Activated CD4-positive, alpha-beta T cell treated with anti-CD3 and anti-CD28 coated beads for 4 hours (primary cell): ENCODE measurements around the gene OSBPL9.

Source experiments
- DNase-seq, 2 donors: peaks; one replicate each; pipeline ENCODE4 v3.0.0-alpha.2; 2020

OSBPL9 gene, protein sequence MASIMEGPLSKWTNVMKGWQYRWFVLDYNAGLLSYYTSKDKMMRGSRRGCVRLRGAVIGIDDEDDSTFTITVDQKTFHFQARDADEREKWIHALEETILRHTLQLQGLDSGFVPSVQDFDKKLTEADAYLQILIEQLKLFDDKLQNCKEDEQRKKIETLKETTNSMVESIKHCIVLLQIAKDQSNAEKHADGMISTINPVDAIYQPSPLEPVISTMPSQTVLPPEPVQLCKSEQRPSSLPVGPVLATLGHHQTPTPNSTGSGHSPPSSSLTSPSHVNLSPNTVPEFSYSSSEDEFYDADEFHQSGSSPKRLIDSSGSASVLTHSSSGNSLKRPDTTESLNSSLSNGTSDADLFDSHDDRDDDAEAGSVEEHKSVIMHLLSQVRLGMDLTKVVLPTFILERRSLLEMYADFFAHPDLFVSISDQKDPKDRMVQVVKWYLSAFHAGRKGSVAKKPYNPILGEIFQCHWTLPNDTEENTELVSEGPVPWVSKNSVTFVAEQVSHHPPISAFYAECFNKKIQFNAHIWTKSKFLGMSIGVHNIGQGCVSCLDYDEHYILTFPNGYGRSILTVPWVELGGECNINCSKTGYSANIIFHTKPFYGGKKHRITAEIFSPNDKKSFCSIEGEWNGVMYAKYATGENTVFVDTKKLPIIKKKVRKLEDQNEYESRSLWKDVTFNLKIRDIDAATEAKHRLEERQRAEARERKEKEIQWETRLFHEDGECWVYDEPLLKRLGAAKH

DNA sequence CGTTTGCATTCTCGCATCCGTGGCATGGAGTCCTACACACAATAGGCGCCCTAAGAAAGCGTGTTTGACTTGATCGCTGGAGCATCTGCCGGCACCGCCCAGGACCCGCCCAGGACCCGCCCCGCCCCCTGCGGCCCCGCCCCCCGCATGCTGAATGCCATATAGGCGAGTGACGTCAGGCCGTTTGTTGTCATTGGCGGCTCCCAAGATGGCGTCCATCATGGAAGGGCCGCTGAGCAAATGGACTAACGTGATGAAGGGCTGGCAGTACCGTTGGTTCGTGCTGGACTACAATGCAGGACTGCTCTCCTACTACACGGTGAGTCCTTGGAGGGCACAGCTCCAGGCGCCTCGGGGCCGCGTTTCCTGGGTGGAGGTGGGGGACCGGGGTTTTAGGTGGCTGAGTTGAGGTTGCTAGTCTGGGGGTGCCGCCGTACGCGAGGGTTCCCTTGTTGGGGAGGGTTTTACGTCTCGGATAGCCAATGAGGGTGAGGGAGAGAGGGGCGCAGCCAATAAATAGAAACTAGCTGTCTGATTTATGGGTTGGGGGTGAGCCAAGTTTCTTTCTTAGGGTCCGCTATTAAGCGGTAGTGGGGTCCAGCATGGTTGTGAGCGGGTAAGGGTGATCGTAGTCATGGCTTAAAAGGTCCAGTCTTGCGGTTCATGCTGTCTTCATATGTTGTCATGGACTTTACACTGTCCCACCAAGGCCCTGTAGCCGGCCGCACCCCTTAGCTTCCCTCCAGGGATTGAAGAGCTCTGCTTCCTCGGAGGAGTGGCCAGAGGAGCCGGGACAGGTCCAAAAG is at the start of gene OSBPL9:
TSS of gene OSBPL9 (plus strand) at position 190 of the 806 bp plus-strand sequence. CDS start at position 209, 19 bp downstream.
- DNase-seq = peak; percentile 89 to 90

GRCh38 chr1:51567653-51568052 is 49.2 kb upstream of the OSBPL9 start:
- no peak for DNase-seq

DNA sequence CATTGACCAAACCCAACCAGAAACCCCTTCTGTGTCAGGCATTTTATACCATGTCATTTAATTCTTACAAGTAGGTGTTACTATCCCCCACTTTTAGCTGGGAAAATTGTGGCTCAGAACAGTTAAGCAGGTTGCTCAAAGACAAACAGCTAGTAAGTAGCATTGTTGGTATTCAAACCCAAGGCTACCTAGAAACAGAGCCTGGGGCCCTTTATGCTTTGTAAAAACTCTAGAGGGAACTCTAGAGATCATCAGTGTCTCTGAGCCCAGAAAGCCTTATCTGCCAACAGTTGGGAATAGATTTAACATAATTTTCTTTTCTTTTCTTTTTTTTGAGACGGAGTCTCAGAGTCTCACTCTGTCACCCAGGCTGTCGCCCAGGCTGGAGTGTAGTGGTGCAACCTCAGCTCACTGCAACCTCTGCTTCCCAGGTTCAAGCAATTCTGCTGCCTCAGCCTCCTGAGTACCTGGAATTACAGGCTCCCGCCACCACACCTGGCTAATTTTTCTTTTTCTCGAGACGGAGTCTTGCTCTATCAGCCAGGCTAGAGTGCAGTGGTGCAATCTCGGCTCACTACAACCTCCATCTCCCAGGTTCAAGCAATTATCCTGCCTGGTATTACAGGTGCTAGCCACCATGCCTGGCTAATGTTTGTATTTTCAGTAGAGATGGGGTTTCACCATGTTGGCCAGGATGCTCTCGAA is 48.5 kb upstream of the OSBPL9 start:
- DNase-seq = no peak

- DNase-seq = peak; percentile 50 to 55
Observed at GRCh38 chr1:51569284-51570062, 47.4 kb upstream of the OSBPL9 start.

- DNase-seq = no peak
Observed at GRCh38 chr1:51570063-51570710, 46.7 kb upstream of the OSBPL9 start.

GRCh38 chr1:51572365-51572764 is 44.5 kb upstream of the OSBPL9 start:
- no peak for DNase-seq

- DNase-seq = no peak
Observed at GRCh38 chr1:51574796-51575195, 42.1 kb upstream of the OSBPL9 start.

GRCh38 chr1:51575406-51576084 is 41.3 kb upstream of the OSBPL9 start:
- no peak for DNase-seq

DNA sequence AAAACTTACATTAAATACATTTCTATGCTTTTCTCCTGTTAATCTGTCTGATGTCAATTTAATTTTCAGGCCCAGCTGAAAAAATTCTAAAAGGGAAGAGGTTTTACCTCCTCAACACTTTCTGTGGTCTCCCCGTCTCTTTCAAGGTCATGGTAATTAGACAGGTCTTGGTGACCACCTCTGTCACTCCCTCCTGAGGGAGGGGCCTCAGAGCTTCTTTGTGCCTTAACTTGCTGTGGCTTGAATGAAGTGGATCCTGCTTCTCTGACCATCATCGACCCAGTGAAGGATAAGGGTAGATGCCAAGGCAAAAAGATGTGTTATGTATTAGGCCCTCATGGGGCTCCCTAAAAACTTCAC is 40.8 kb upstream of the OSBPL9 start:
- no peak for DNase-seq

DNA sequence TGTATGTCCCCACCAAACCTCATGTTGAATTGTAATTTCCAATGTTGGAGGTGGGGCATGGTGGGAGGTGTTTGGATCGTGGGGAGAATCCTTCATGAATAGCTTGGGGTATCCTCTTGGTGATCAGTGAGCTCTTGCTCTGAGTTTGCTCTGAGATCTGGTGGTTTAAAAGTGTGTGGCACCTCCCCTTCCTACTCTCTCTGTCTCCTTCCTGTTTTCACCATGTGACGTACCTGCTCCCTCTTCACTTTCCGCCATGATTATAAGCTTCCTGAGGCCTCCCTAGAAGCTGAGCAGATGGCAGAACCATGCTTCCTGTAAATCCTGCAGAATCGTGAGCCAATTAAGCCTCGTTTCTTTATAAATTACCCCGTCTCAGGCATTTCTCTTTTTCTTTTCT is 40.0 kb upstream of the OSBPL9 start:
- no peak for DNase-seq

- DNase-seq = no peak
Observed at GRCh38 chr1:51578383-51579109, 38.3 kb upstream of the OSBPL9 start.

- DNase-seq = no peak
Observed at GRCh38 chr1:51581238-51581637, 35.7 kb upstream of the OSBPL9 start.

GRCh38 chr1:51583532-51583931 is 33.4 kb upstream of the OSBPL9 start:
- no peak for DNase-seq

- DNase-seq = no peak
Observed at GRCh38 chr1:51584021-51584420, 32.9 kb upstream of the OSBPL9 start.

DNA sequence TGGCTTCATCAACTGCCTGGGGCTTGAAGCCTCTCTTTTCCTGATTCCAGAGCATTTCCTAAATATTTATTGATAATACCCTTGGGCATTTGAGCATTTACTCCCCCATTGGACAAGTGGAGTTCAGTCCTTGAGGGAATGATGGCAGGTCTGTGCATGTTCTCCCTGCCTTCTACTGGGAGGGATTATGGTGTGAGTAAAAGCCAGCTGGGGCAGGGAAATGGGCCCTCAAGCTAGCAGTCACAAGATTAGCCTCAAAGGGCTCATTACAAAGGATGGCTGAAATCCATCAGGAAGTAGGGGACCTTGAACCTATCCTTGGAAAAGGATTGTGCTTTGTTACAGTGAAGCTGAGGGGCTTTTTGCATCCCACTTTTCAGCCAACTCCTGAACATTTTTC is 24.2 kb upstream of the OSBPL9 start:
- no peak for DNase-seq

- no peak for DNase-seq
Observed at GRCh38 chr1:51594716-51595115, 22.2 kb upstream of the OSBPL9 start.

- no peak for DNase-seq
Observed at GRCh38 chr1:51600529-51600928, 16.4 kb upstream of the OSBPL9 start.

GRCh38 chr1:51600965-51601364 is 15.9 kb upstream of the OSBPL9 start:
- no peak for DNase-seq

GRCh38 chr1:51605961-51606723 is 10.8 kb upstream of the OSBPL9 start:
- no peak for DNase-seq
